ENCODE measurements around the gene NACC1. TPM values are rescaled to one million over a fixed set of nuclear protein-coding genes. Genes with fewer than 3 reads are reported as not detected.
A peak's percentile ranks its signal among the peaks of the same experiment; 100 is the strongest.
"Not testable (repeated sequence)": the region's sequence is repeated elsewhere in the genome, so short reads cannot be mapped to it uniquely, and the experiment has no call there.

The NACC1 gene
- total and polyA plus RNA-seq, 11 donors, result 28.7 to 88.2 (median 42.0) TPM

- Histone ChIP-seq H3K27me3 (no peaks in the 10 kb centered on the region), H3K4me1 (peaks cover 0 to 17% (median 12%) of the 10 kb centered on the region in 12 donors), H3K27ac (peak overlapping the region in 11 of 12 donors; percentile 6 to 77 (median 52)), H3K9me3 (no peaks in the 10 kb centered on the region), H3K36me3 (no peaks in the 10 kb centered on the region), H3K4me3 (no peak overlapping the region)
- WGBS, 4 donors, result 6 to 17% (median 11%) methylated on average over 11 to 16 of the region's 16 CpGs
- intact Hi-C loops (cut with DNase I), result no loop called here
- no peak for TF ChIP-seq POLR2A (IDR thresholded peaks at IDR 0.05)
- TF ChIP-seq CTCF (IDR thresholded peaks at IDR 0.05), result no peak
- peak; percentile 80 to 91 (median 83) for DNase-seq
- peak; percentile 79 to 96 (median 91) for ATAC-seq
These were observed 63.8 kb downstream of the NACC1 start for GRCh38 chr19:13181747-13182388.

- DNase-seq; H3K36me3 ChIP-seq; H3K9me3 ChIP-seq; ATAC-seq; H3K27ac ChIP-seq; H3K27me3 ChIP-seq; H3K4me3 ChIP-seq; intact Hi-C loops (cut with DNase I): not testable (repeated sequence)
- WGBS, 4 donors, result 64 to 91% (median 81%) methylated on average over 21 to 23 of the region's 23 CpGs
- H3K4me1 ChIP-seq, result peaks cover 0 to 17% (median 12%) of the 10 kb centered on the region in 12 donors
These were observed 66.9 kb downstream of the NACC1 start for GRCh38 chr19:13184926-13185325.

GRCh38 chr19:13185763-13186657 is 67.9 kb downstream of the NACC1 start:
- H3K36me3 ChIP-seq; ATAC-seq; H3K4me3 ChIP-seq; H3K27ac ChIP-seq; intact Hi-C loops (cut with DNase I); H3K27me3 ChIP-seq; DNase-seq; H3K9me3 ChIP-seq: not testable (repeated sequence)
- 84 to 90% (median 88%) methylated on average over 22 of the region's 22 CpGs for WGBS, 4 donors
- peaks cover 0 to 14% (median 12%) of the 10 kb centered on the region in 12 donors for H3K4me1 ChIP-seq

GRCh38 chr19:13186688-13187087 is 68.6 kb downstream of the NACC1 start:
- ATAC-seq; H3K27ac ChIP-seq; H3K27me3 ChIP-seq; H3K9me3 ChIP-seq; H3K4me1 ChIP-seq; H3K4me3 ChIP-seq; DNase-seq; intact Hi-C loops (cut with DNase I); H3K36me3 ChIP-seq: not testable (repeated sequence)
- 90 to 95% (median 93%) methylated on average over 13 to 38 of the region's 38 CpGs for WGBS, 4 donors

- intact Hi-C loops (cut with DNase I), result no loop called here
- no peak overlapping the region for H3K27ac ChIP-seq
- H3K27me3 ChIP-seq, result no peaks in the 10 kb centered on the region
- TF ChIP-seq CTCF (IDR thresholded peaks at IDR 0.05) (no peak), POLR2A (IDR thresholded peaks at IDR 0.05) (no peak)
- H3K9me3 ChIP-seq, result no peaks in the 10 kb centered on the region
- H3K4me1 ChIP-seq, result peaks cover 0 to 2% (median 0%) of the 10 kb centered on the region in 12 donors
- no peak for DNase-seq
- 93 to 98% (median 95%) methylated on average over 4 of the region's 4 CpGs for WGBS, 4 donors
- no peak for ATAC-seq
- no peaks in the 10 kb centered on the region for H3K36me3 ChIP-seq
- no peak overlapping the region for H3K4me3 ChIP-seq
These were observed 69.4 kb downstream of the NACC1 start for GRCh38 chr19:13187419-13187818.

Data from heart left ventricle (tissue), 16 donors.